ENCODE measurements around the gene SLC27A2.
"Not testable (repeated sequence)": the region's sequence is repeated elsewhere in the genome, so short reads cannot be mapped to it uniquely, and the experiment has no call there.

SLC27A2 gene

GRCh38 chr15:50150349-50150748, 31.6 kb upstream of the SLC27A2 start:
- Histone ChIP-seq H3K27me3 (no peaks in the 10 kb centered on the region), H3K4me3 (ENCODE audit: low read depth in 1 of 2, low read length in 1 of 2) (no peak overlapping the region), H3K9me3 (no peaks in the 10 kb centered on the region), H3K27ac (no peak overlapping the region), H3K4me1 (ENCODE audit: control insufficient read depth in 1 of 2, insufficient read depth in 1 of 2, low read depth in 1 of 2, low read length in 1 of 2) (peaks cover 3 to 8% of the 10 kb centered on the region in 2 experiments), H3K36me3 (no peaks in the 10 kb centered on the region)
- no peak for TF ChIP-seq CTCF (IDR thresholded peaks at IDR 0.05)

- Histone ChIP-seq H3K27me3 (no peaks in the 10 kb centered on the region), H3K36me3 (no peaks in the 10 kb centered on the region), H3K27ac (no peak overlapping the region), H3K4me1 (ENCODE audit: control insufficient read depth in 1 of 2, insufficient read depth in 1 of 2, low read depth in 1 of 2, low read length in 1 of 2) (peaks cover 0 to 5% of the 10 kb centered on the region in 2 experiments), H3K4me3 (ENCODE audit: low read depth in 1 of 2, low read length in 1 of 2) (no peak overlapping the region), H3K9me3 (no peaks in the 10 kb centered on the region)
- TF ChIP-seq CTCF (IDR thresholded peaks at IDR 0.05): no peak
Observed at GRCh38 chr15:50150851-50151250, 31.1 kb upstream of the SLC27A2 start.

- no peaks in the 10 kb centered on the region for H3K9me3 ChIP-seq
- peaks cover 0 to 3% of the 10 kb centered on the region in 2 experiments for H3K4me1 ChIP-seq (ENCODE audit: control insufficient read depth in 1 of 2, insufficient read depth in 1 of 2, low read depth in 1 of 2, low read length in 1 of 2)
- TF ChIP-seq CTCF (IDR thresholded peaks at IDR 0.05): no peak
- H3K36me3 ChIP-seq: no peaks in the 10 kb centered on the region
- no peaks in the 10 kb centered on the region for H3K27me3 ChIP-seq
- H3K27ac ChIP-seq: no peak overlapping the region
- no peak overlapping the region for H3K4me3 ChIP-seq (ENCODE audit: low read depth in 1 of 2, low read length in 1 of 2)
Observed at GRCh38 chr15:50151476-50151875, 30.5 kb upstream of the SLC27A2 start.

GRCh38 chr15:50158236-50158635, 23.8 kb upstream of the SLC27A2 start:
- not testable (repeated sequence) for H3K27ac ChIP-seq; H3K36me3 ChIP-seq; H3K9me3 ChIP-seq; H3K4me3 ChIP-seq (ENCODE audit: low read depth in 1 of 2, low read length in 1 of 2); H3K4me1 ChIP-seq (ENCODE audit: control insufficient read depth in 1 of 2, insufficient read depth in 1 of 2, low read depth in 1 of 2, low read length in 1 of 2); H3K27me3 ChIP-seq

GRCh38 chr15:50162969-50163718, 18.9 kb upstream of the SLC27A2 start:
- H3K36me3 ChIP-seq: no peaks in the 10 kb centered on the region
- H3K4me3 ChIP-seq (ENCODE audit: low read depth in 1 of 2, low read length in 1 of 2): no peak overlapping the region
- peak overlapping the region; percentile 45 for H3K27ac ChIP-seq
- H3K4me1 ChIP-seq (ENCODE audit: control insufficient read depth in 1 of 2, insufficient read depth in 1 of 2, low read depth in 1 of 2, low read length in 1 of 2): peaks cover 8 to 12% of the 10 kb centered on the region in 2 experiments
- no peaks in the 10 kb centered on the region for H3K9me3 ChIP-seq
- H3K27me3 ChIP-seq: no peaks in the 10 kb centered on the region
- TF ChIP-seq CTCF (IDR thresholded peaks at IDR 0.05): no peak

- no peak for TF ChIP-seq CTCF (IDR thresholded peaks at IDR 0.05)
- Histone ChIP-seq H3K36me3 (no peaks in the 10 kb centered on the region), H3K9me3 (no peaks in the 10 kb centered on the region), H3K27me3 (no peaks in the 10 kb centered on the region), H3K4me1 (ENCODE audit: control insufficient read depth in 1 of 2, insufficient read depth in 1 of 2, low read depth in 1 of 2, low read length in 1 of 2) (peaks cover 8 to 12% of the 10 kb centered on the region in 2 experiments), H3K27ac (peak overlapping the region; percentile 45), H3K4me3 (ENCODE audit: low read depth in 1 of 2, low read length in 1 of 2) (no peak overlapping the region)
Observed at GRCh38 chr15:50163719-50164410, 18.1 kb upstream of the SLC27A2 start.
